ENCODE results near the gene NUMB.
"Not testable (repeated sequence)": the region's sequence is repeated elsewhere in the genome, so short reads cannot be mapped to it uniquely, and the experiment has no call there.

Gene NUMB

GRCh38 chr14:73465823-73466532 lies 7.6 kb upstream of the NUMB start:
- no peak for DNase-seq

GRCh38 chr14:73463411-73463810 lies 5.1 kb upstream of the NUMB start:
- no peak for DNase-seq

GRCh38 chr14:73462815-73463214 lies 4.5 kb upstream of the NUMB start:
- DNase-seq, result no peak

- no peak for DNase-seq
Measured at GRCh38 chr14:73462048-73462715, 3.8 kb upstream of the NUMB start.

DNA sequence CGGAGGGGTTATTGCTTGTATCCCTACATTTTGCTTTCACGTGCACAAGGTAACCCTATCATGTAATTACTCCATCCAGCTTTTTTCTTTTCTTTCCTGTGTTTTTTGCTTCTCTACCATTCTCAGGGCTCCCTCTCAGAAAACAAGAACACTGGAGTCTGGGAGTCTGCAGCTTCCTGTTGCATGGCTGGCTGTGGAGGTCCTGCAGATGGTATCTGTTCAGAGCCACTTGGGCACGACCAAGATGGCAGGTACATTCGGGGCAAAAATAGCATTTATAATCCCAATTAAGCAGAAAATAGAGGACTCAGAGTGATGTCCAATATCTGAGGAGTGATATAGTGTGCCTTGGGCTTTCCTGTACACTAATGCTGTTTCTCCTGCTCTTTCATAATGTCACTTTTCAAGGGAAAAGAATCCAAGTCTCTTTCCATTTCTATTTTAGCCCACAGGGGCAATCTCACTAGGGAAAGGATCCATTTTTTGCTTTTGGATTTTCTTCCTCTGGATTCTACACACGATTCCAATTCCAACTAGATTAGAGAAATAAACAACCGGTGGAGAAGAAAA lies 3.2 kb upstream of the NUMB start:
- DNase-seq, result no peak

- no peak for DNase-seq
Measured at GRCh38 chr14:73460691-73461127, 2.4 kb upstream of the NUMB start.

DNA sequence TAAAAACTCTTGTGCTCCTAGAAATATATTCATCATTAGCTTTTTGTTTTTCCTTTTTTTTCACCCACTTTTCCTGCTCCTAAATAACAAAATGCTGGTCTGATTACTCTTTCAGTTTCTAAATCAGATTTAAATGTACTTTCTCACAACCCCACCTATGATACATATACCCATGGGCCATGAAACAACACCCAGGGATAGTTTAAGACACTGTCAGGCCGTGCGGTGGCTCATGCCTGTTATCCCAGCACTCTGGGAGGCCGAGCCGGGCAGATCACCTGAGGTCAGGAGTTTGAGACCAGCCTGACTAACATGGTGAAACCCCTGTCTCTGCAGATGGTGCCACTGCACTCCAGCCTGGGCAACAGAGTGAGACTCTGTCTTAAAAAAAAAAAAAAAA lies 1.6 kb upstream of the NUMB start:
- DNase-seq, result no peak

- DNase-seq, result peak; percentile 16
Measured at GRCh38 chr14:73457924-73458182, 493 bp downstream of the NUMB start.

DNA sequence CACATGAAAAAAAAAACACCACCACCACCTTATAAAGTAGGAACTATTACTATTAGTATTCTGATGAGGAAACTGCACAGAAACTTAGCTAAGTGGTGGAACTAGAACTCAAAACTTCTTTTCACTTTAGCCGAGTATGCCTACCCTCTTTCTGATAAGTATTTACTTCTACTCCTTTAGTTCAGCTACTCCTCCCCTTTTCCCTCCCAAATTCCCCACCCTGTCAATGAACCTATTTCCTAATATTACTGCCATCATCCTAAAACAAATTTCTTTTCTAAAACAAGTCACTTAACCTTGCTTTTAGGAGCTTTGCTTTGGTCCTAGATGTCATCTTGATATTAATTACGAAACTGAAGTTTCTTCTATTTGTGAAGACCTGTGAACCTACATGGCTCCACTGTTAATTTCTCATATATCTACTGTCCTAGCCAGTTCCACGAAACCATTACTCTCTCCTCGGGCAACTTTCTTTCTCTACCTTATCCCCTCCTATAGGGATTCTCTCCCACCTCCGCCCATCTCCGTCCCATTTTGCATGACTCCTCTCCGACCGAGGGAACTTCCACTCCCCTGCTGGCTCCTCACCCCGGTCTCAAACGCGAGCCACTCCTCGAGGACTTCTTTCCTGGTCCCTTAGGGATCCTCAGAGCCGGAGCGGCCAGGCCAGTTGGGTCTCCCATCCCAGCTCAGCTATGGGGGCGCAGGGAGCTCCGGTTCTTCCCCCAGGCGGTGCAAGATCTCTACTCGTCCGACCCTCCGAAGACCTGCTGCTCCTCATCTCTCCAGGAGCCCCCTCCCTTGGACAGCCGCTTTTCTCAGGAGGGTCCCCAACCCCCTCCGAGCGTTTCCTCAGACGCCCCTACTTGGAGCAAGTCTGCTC lies 1.1 kb downstream of the NUMB start:
- DNase-seq, result peak; percentile 5

DNA sequence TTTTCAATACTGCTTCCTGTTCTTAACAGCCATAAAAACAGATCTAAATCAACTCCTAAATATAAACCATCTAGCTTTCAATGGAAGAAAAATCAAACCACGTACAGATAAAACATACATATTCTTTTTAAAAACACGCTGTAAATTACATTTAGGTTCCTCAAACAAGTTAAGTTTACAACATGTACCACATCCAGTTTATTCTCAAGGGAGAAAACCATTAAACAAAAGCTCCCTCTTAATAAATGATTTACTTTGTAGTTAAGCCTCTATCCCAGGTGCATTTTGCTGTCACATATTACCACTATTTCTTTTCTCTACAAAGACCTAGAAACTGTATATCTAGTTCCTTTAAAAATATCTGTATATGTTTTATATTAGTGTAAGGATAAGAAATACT lies 3.1 kb downstream of the NUMB start:
- no peak for DNase-seq

- no peak for DNase-seq
Measured at GRCh38 chr14:73452341-73453186, 5.8 kb downstream of the NUMB start.

DNA sequence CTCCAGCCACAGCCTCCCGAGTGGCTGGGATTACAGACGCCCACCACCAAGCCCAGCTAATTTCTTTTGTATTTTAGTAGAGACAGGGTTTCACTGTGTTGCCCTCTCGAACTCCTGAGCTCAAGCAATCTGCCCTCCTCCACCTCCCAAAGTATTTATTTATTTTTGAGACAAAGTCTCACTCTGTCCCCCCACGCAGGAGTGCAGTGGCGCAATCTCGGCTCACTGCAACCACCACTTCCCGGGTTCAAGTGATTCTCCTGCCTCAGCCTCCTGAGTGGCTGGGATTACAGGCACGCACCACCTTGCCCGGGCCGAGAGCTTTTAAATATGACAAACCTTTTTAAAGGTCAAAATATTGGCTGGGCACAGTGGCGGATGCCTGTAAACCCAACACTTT lies 14.6 kb downstream of the NUMB start:
- no peak for DNase-seq

GRCh38 chr14:73441286-73441685 lies 17.1 kb downstream of the NUMB start:
- DNase-seq, result no peak

- no peak for DNase-seq
Measured at GRCh38 chr14:73438993-73439392, 19.4 kb downstream of the NUMB start.

DNA sequence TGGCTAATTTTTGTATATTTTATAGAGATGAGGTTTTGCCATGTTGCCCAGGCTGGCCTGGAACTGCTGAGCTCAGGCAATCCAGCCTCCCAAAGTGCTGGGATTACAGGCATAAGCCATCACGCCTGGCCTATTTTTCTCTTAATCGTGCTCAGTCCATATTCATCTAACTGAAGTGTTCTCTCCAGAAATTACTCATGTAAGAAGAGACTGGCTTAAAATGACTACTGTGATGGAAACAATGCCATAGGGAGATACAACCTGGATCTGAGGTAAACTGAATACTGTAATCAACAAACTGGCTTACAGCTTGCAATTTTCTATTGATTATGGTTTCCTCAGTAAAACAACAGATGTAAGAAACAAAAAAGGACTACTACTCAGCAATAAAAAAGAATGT lies 21.1 kb downstream of the NUMB start:
- DNase-seq, result no peak

DNA sequence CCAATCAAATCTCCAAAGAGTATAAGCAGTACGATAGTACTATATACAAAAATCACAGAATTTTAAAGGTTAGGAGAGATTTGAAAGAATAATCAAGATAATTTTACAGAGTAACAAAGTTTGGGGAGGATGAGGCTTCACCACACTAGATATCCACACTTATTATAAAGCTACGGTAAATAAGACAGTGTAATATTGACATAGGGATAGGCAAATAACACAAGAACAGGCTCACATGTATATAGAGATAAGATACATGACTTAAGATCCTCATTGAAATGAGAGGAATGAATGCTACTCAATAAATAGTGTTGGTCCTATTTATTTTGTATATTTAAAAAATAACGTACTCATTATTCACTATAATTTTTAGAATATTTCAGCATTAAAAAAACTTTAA lies 26.2 kb downstream of the NUMB start:
- no peak for DNase-seq

DNA sequence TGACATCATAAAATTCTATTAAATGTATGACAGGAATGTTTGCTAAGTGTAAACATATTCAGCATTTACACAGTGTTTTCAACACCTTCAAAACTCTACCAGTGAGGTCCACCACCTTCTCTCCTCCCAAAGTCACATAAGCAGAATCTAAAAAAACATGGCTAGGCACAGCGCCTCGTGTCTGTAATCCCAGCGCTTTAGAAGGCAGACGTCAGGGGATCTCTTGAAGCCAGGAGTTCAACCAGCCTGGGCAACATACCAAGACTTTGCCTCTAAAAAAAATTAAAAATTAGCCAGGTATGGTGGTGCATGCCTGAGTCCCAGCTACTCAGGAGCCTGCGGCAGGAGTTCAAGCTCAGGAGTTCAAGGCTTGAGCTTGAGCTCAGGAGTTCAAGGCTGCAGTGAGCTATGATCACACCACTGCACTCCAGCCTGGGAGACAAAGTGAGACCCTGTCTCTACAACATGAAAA lies 30.0 kb downstream of the NUMB start:
- DNase-seq, result no peak

- DNase-seq, result no peak
Measured at GRCh38 chr14:73427516-73428264, 30.7 kb downstream of the NUMB start.

GRCh38 chr14:73426877-73427276 lies 31.5 kb downstream of the NUMB start:
- DNase-seq, result no peak

DNA sequence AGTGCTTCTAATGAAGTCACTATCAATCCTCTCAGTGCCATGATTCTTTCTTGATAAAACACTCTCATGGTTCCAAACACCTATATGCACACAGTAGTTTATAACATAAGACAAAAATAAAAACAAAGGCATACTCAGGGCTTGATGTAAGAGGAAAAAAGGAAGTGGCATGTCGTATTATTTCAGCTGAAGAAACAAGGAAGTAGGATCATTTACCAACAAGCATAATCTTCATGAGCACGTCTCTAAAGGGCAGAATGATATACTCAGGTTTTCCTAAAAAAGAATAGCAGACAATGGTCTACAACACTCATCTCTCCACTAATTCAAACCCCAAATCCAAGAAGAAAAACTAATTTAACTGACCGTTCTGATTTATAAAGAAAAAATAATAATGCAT lies 33.9 kb downstream of the NUMB start:
- DNase-seq, result no peak

- not testable (repeated sequence) for DNase-seq
Measured at GRCh38 chr14:73423092-73423491, 35.3 kb downstream of the NUMB start.

DNA sequence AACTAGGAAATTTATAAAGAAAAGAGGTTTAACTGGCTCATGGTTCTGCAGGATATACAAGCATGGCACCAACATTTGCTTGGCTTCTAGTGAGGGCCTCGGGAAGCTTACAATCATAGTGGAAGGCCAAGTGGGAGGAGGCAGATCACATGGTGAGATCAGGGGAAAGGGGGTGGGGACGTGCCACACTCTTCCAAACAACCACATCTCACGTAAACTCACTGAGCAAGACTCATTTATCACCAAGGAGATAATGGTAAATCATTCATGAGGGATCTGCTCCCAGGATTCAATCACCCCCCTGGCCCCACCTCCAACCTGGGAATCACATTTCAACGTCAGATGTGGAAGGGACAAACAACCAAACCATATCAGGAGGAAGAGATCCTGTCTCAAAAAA lies 35.8 kb downstream of the NUMB start:
- no peak for DNase-seq

Measured in effector CD8-positive, alpha-beta T cell (primary cell).